ENCODE measurements around the gene NUP58. TPM values are rescaled to one million over a fixed set of nuclear protein-coding genes. Genes with fewer than 3 reads are reported as not detected.

Gene NUP58
- total and polyA plus RNA-seq, 2 donors from 2014 or later, result 13.0 to 39.1 TPM

- FAIRE-seq, result no peak
- intact Hi-C loops (cut with DNase I), result no loop called here
- TF ChIP-seq, protein P1, sequence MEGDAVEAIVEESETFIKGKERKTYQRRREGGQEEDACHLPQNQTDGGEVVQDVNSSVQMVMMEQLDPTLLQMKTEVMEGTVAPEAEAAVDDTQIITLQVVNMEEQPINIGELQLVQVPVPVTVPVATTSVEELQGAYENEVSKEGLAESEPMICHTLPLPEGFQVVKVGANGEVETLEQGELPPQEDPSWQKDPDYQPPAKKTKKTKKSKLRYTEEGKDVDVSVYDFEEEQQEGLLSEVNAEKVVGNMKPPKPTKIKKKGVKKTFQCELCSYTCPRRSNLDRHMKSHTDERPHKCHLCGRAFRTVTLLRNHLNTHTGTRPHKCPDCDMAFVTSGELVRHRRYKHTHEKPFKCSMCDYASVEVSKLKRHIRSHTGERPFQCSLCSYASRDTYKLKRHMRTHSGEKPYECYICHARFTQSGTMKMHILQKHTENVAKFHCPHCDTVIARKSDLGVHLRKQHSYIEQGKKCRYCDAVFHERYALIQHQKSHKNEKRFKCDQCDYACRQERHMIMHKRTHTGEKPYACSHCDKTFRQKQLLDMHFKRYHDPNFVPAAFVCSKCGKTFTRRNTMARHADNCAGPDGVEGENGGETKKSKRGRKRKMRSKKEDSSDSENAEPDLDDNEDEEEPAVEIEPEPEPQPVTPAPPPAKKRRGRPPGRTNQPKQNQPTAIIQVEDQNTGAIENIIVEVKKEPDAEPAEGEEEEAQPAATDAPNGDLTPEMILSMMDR (IDR thresholded peaks at IDR 0.05; ENCODE audit: borderline replicate concordance, extremely low read depth, insufficient read depth), result no peak
Observed at GRCh38 chr13:25347151-25347550, 45.7 kb downstream of the NUP58 start.

DNA sequence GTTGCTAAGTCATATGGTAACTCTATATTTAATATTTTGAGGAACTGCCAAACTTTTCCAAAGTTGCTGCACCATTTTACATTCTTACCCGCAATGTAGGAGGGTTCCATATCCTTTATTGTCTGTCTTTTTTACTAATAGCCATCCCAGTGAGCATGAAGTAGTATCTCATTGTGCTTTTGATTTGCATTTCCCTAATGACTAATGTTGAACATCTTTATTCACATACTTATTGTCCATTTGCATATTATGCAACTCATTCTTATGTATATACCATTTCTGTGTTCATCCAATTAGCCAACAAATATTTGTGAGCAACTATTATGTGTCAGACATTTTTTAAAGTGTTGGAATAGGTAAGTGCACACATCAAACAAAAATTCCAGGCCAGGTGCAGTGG lies 50.0 kb downstream of the NUP58 start:
- Histone ChIP-seq H3K27ac (ENCODE audit: low read depth in 2 of 2, low read length in 2 of 2) (no peak overlapping the region), H3K9me3 (ENCODE audit: control insufficient read depth in 2 of 3, insufficient read depth in 1 of 3, low read length in 3 of 3) (no peaks in the 10 kb centered on the region), H3K27me3 (ENCODE audit: control insufficient read depth, insufficient read depth, low read length) (no peaks in the 10 kb centered on the region), H3K4me3 (ENCODE audit: low read length in 3 of 3) (no peak overlapping the region), H3K4me1 (ENCODE audit: control insufficient read depth in 2 of 3, insufficient read depth in 2 of 3, low read depth in 1 of 3, low read length in 3 of 3) (no peaks in the 10 kb centered on the region), H3K36me3 (ENCODE audit: control insufficient read depth in 2 of 3, insufficient read depth in 3 of 3, low read length in 3 of 3) (no peaks in the 10 kb centered on the region), H3K9ac (ENCODE audit: low read length in 3 of 3) (no peak overlapping the region)
- FAIRE-seq (no peak), DNase-seq (no peak)
- intact Hi-C loops (cut with DNase I), result no loop called here
- TF ChIP-seq, protein P1 (IDR thresholded peaks at IDR 0.05; ENCODE audit: borderline replicate concordance, extremely low read depth, insufficient read depth), result no peak

More at GRCh38 chr13:25347151-25347550, 45.7 kb downstream of the NUP58 start:
- DNase-seq, result no peak
- H3K4me3 ChIP-seq (ENCODE audit: low read length in 3 of 3), result no peak overlapping the region
- no peaks in the 10 kb centered on the region for H3K9me3 ChIP-seq (ENCODE audit: control insufficient read depth in 2 of 3, insufficient read depth in 1 of 3, low read length in 3 of 3)
- no peaks in the 10 kb centered on the region for H3K4me1 ChIP-seq (ENCODE audit: control insufficient read depth in 2 of 3, insufficient read depth in 2 of 3, low read depth in 1 of 3, low read length in 3 of 3)
- no peaks in the 10 kb centered on the region for H3K27me3 ChIP-seq (ENCODE audit: control insufficient read depth, insufficient read depth, low read length)
- no peaks in the 10 kb centered on the region for H3K36me3 ChIP-seq (ENCODE audit: control insufficient read depth in 2 of 3, insufficient read depth in 3 of 3, low read length in 3 of 3)
- no peak overlapping the region for H3K27ac ChIP-seq (ENCODE audit: low read depth in 2 of 2, low read length in 2 of 2)
- H3K9ac ChIP-seq (ENCODE audit: low read length in 3 of 3), result no peak overlapping the region

- FAIRE-seq (no peak), DNase-seq (no peak)
- intact Hi-C loops (cut with DNase I), result no loop called here
- Histone ChIP-seq H3K27ac (ENCODE audit: low read depth in 2 of 2, low read length in 2 of 2) (no peak overlapping the region), H3K27me3 (ENCODE audit: control insufficient read depth, insufficient read depth, low read length) (no peaks in the 10 kb centered on the region), H3K9me3 (ENCODE audit: control insufficient read depth in 2 of 3, insufficient read depth in 1 of 3, low read length in 3 of 3) (no peaks in the 10 kb centered on the region), H3K36me3 (ENCODE audit: control insufficient read depth in 2 of 3, insufficient read depth in 3 of 3, low read length in 3 of 3) (no peaks in the 10 kb centered on the region), H3K4me3 (ENCODE audit: low read length in 3 of 3) (no peak overlapping the region), H3K4me1 (ENCODE audit: control insufficient read depth in 2 of 3, insufficient read depth in 2 of 3, low read depth in 1 of 3, low read length in 3 of 3) (no peaks in the 10 kb centered on the region), H3K9ac (ENCODE audit: low read length in 3 of 3) (no peak overlapping the region)
- TF ChIP-seq, protein P1 (IDR thresholded peaks at IDR 0.05; ENCODE audit: borderline replicate concordance, extremely low read depth, insufficient read depth), result no peak
Observed at GRCh38 chr13:25352230-25352629, 50.8 kb downstream of the NUP58 start.

- Histone ChIP-seq H3K9ac (ENCODE audit: low read length in 3 of 3) (no peak overlapping the region), H3K36me3 (ENCODE audit: control insufficient read depth in 2 of 3, insufficient read depth in 3 of 3, low read length in 3 of 3) (no peaks in the 10 kb centered on the region), H3K4me3 (ENCODE audit: low read length in 3 of 3) (no peak overlapping the region), H3K4me1 (ENCODE audit: control insufficient read depth in 2 of 3, insufficient read depth in 2 of 3, low read depth in 1 of 3, low read length in 3 of 3) (no peaks in the 10 kb centered on the region), H3K27ac (ENCODE audit: low read depth in 2 of 2, low read length in 2 of 2) (no peak overlapping the region), H3K9me3 (ENCODE audit: control insufficient read depth in 2 of 3, insufficient read depth in 1 of 3, low read length in 3 of 3) (no peaks in the 10 kb centered on the region), H3K27me3 (ENCODE audit: control insufficient read depth, insufficient read depth, low read length) (no peaks in the 10 kb centered on the region)
- TF ChIP-seq, protein P1 (IDR thresholded peaks at IDR 0.05; ENCODE audit: borderline replicate concordance, extremely low read depth, insufficient read depth), result no peak
- intact Hi-C loops (cut with DNase I), result no loop called here
- DNase-seq, result no peak
- no peak for FAIRE-seq
Observed at GRCh38 chr13:25352806-25353205, 51.4 kb downstream of the NUP58 start.
